ENCODE data around the gene PCGF1. TPM values are rescaled to one million over a fixed set of nuclear protein-coding genes. Genes with fewer than 3 reads are reported as not detected.

Gene PCGF1
- total and polyA plus RNA-seq, 2 of the 13 experiments (the other 11 are each of a cell fraction or from before 2014, with no cell fraction given), result 20.4 to 22.6 TPM

DNA sequence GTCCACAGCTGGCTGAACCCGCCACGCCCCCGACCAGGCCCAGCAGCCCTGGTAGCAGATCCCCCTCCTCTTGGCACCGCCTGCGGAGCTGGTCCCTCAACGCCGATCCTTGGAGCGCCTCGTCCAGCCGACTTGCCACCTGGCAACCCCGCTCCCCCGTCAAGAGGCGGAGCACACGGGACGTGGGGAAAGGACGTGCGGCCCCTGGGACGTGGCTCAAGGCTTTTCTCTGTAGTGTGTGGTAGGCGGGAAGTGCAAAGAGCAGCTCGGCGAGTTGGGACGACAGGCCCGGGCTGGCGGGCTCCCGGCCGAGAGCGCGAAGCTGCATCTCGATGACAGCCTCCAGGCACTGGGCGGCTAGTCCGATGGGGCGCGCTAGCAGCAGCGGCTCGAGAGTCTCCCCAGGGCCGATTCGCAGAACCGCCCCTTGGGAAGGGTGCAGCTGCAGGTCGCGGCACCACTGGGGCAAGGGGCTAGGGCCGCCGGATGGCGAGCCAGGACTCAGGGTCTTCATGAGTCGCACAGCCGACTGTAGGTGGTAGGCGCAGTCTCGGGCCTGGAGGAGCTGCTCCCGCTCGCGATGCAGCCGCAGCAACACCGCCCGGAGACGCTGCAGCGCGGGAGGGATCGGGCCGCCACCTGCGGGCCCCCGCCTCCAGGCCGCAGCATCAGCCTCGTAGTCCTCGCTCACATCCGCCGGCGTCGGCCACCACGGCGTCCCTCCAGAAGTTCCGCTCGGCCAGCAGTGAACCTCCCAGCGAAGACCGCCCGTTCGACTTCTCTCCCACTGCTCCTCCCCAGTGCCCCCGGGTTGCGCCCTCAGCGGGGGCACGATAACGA, 25.3 kb downstream of the PCGF1 start (continued):
- TF ChIP-seq SNRNP70 (IDR thresholded peaks at IDR 0.05; ENCODE audit: low read depth, low read length), result no peak
- TF ChIP-seq FOXK1 (CRISPR knock-in tag; IDR thresholded peaks at IDR 0.05; ENCODE audit: borderline replicate concordance, low read depth), result no peak
- TF ChIP-seq, protein P1, sequence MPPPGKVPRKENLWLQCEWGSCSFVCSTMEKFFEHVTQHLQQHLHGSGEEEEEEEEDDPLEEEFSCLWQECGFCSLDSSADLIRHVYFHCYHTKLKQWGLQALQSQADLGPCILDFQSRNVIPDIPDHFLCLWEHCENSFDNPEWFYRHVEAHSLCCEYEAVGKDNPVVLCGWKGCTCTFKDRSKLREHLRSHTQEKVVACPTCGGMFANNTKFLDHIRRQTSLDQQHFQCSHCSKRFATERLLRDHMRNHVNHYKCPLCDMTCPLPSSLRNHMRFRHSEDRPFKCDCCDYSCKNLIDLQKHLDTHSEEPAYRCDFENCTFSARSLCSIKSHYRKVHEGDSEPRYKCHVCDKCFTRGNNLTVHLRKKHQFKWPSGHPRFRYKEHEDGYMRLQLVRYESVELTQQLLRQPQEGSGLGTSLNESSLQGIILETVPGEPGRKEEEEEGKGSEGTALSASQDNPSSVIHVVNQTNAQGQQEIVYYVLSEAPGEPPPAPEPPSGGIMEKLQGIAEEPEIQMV (CRISPR knock-in tag; IDR thresholded peaks at IDR 0.05; ENCODE audit: low read depth), result no peak
- TF ChIP-seq MED13 (CRISPR knock-in tag; IDR thresholded peaks at IDR 0.05), result 0 out of 2 replicates have a peak, but pooled peaks have one; percentile 21
- TF ChIP-seq PRMT3 (CRISPR knock-in tag; IDR thresholded peaks at IDR 0.05; ENCODE audit: borderline replicate concordance, low read depth), result no peak
- TF ChIP-seq ZNF256 (CRISPR knock-in tag; conservative IDR thresholded peaks at IDR 0.05), result peak; percentile 75; the same call in 1 of the 2 replicates
- no peak for TF ChIP-seq GTF2F1 (IDR thresholded peaks at IDR 0.05; ENCODE audit: low read length)
- peak; percentile 81 for TF ChIP-seq AGO1 (IDR thresholded peaks at IDR 0.05; ENCODE audit: low read depth, low read length, poor library complexity, severe bottlenecking)
- TF ChIP-seq, protein P2, sequence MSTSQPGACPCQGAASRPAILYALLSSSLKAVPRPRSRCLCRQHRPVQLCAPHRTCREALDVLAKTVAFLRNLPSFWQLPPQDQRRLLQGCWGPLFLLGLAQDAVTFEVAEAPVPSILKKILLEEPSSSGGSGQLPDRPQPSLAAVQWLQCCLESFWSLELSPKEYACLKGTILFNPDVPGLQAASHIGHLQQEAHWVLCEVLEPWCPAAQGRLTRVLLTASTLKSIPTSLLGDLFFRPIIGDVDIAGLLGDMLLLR (CRISPR knock-in tag; IDR thresholded peaks at IDR 0.05), result peak; percentile 82
- TF ChIP-seq, protein P3, sequence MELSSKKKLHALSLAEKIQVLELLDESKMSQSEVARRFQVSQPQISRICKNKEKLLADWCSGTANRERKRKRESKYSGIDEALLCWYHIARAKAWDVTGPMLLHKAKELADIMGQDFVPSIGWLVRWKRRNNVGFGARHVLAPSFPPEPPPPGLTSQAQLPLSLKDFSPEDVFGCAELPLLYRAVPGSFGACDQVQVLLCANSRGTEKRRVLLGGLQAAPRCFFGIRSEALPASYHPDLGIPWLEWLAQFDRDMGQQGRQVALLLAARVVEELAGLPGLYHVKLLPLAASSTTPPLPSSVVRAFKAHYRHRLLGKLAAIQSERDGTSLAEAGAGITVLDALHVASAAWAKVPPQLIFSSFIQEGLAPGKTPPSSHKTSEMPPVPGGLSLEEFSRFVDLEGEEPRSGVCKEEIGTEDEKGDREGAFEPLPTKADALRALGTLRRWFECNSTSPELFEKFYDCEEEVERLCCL (CRISPR knock-in tag; IDR thresholded peaks at IDR 0.05; ENCODE audit: borderline replicate concordance), result peak; percentile 60; the same call in 1 of the 2 replicates
- peak; percentile 71; the same call in 1 of the 2 replicates for TF ChIP-seq ZNF33B (CRISPR knock-in tag; IDR thresholded peaks at IDR 0.05)
- TF ChIP-seq ZNF790 (CRISPR knock-in tag; IDR thresholded peaks at IDR 0.05; ENCODE audit: borderline replicate concordance), result 0 out of 2 replicates have a peak, but pooled peaks have one; percentile 30
- peak; percentile 59; the same call in 1 of the 2 replicates for TF ChIP-seq IRX3 (CRISPR knock-in tag; IDR thresholded peaks at IDR 0.05; ENCODE audit: borderline replicate concordance, low read depth)
- peak; percentile 53; the same call in 1 of the 2 replicates for TF ChIP-seq POLR2AphosphoS5 (IDR thresholded peaks at IDR 0.05; ENCODE audit: low read depth, low read length)
- TF ChIP-seq ZNF367 (CRISPR knock-in tag; IDR thresholded peaks at IDR 0.05; ENCODE audit: borderline replicate concordance), result peak; percentile 55
- no peak for TF ChIP-seq ZNF746 (CRISPR knock-in tag; IDR thresholded peaks at IDR 0.05)
- TF ChIP-seq, protein P4, sequence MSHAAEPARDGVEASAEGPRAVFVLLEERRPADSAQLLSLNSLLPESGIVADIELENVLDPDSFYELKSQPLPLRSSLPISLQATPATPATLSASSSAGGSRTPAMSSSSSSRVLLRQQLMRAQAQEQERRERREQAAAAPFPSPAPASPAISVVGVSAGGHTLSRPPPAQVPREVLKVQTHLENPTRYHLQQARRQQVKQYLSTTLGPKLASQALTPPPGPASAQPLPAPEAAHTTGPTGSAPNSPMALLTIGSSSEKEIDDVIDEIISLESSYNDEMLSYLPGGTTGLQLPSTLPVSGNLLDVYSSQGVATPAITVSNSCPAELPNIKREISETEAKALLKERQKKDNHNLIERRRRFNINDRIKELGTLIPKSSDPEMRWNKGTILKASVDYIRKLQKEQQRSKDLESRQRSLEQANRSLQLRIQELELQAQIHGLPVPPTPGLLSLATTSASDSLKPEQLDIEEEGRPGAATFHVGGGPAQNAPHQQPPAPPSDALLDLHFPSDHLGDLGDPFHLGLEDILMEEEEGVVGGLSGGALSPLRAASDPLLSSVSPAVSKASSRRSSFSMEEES (CRISPR knock-in tag; IDR thresholded peaks at IDR 0.05), result 0 out of 2 replicates have a peak, but pooled peaks have one; percentile 3
- TF ChIP-seq IKZF4 (CRISPR knock-in tag; IDR thresholded peaks at IDR 0.05; ENCODE audit: borderline replicate concordance, low read depth, not compliant biosample characterization), result peak; percentile 92
- TF ChIP-seq ZNF768 (CRISPR knock-in tag; IDR thresholded peaks at IDR 0.05), result peak; percentile 57; the same call in 1 of the 2 replicates
- TF ChIP-seq ETV6 (CRISPR knock-in tag; conservative IDR thresholded peaks at IDR 0.05), result peak; percentile 18; the same call in 1 of the 2 replicates
- no peak for TF ChIP-seq ZNF10 (CRISPR knock-in tag; IDR thresholded peaks at IDR 0.05; ENCODE audit: borderline replicate concordance, low read depth)
- TF ChIP-seq SMYD3 (CRISPR knock-in tag; IDR thresholded peaks at IDR 0.05), result peak; percentile 61
- TF ChIP-seq HIVEP1 (CRISPR knock-in tag; IDR thresholded peaks at IDR 0.05), result peak; percentile 82
- no peak for TF ChIP-seq SYNCRIP (IDR thresholded peaks at IDR 0.05; ENCODE audit: insufficient read depth, low read depth, low read length)
- no peak for TF ChIP-seq FOSL2 (CRISPR knock-in tag; IDR thresholded peaks at IDR 0.05)
